MCF 10A (cell line): Measurements from ENCODE around the gene CSRNP3. TPM values are rescaled to one million over a fixed set of nuclear protein-coding genes. Genes with fewer than 3 reads are reported as not detected.

Source experiments
- BruUV-seq: library from RNA; stranded (reverse); fragments of 400-500 nt; replicated peaks from 2 replicates; lab custom pipeline; 2021; lab: Mats Ljungman, UMichigan
- CTCF ChIA-PET: fragments of 300-600 bp; sonication (Branson Sonifier 250); formaldehyde crosslinking; extraction: SDS; loops from one replicate; lab custom pipeline; 2021; ENCODE audit warnings: antibody characterized with exemption, inconsistent platforms; lab: Yijun Ruan, JAX
- POLR2A ChIA-PET: fragments of 300-600, 350-650 bp; sonication (Branson Sonifier 250); formaldehyde crosslinking; extraction: SDS; loops from one replicate; lab custom pipeline; 2020; ENCODE audit warnings: antibody characterized with exemption, inconsistent platforms; lab: Yijun Ruan, JAX
- DNase-seq: peaks from one replicate; pipeline ENCODE4 v3.0.0-alpha.2; 2018; ENCODE audit not compliant: unreplicated experiment
- H3K27ac Mint-ChIP-seq: one replicate; pipeline ENCODE4 v1.8.0; 2022; ENCODE audit warnings: mild to moderate bottlenecking, low read depth, mixed read lengths; ENCODE audit not compliant: unreplicated experiment
- H3K27me3 Mint-ChIP-seq: one replicate; pipeline ENCODE4 v1.8.0; 2022; ENCODE audit warnings: mixed read lengths; ENCODE audit not compliant: insufficient read depth, unreplicated experiment
- H3K36me3 Mint-ChIP-seq: one replicate; pipeline ENCODE4 v1.8.0; 2022; ENCODE audit warnings: mild to moderate bottlenecking, moderate library complexity, mixed read lengths; ENCODE audit not compliant: insufficient read depth, unreplicated experiment
- H3K4me1 Mint-ChIP-seq: one replicate; pipeline ENCODE4 v1.8.0; 2022; ENCODE audit warnings: mixed read lengths; ENCODE audit not compliant: insufficient read depth, unreplicated experiment
- H3K4me3 Mint-ChIP-seq: one replicate; pipeline ENCODE4 v1.8.0; 2022; ENCODE audit warnings: mild to moderate bottlenecking, moderate library complexity, mixed read lengths; ENCODE audit not compliant: unreplicated experiment
- H3K9me3 Mint-ChIP-seq: one replicate; pipeline ENCODE4 v1.8.0; 2022; ENCODE audit warnings: mixed read lengths; ENCODE audit not compliant: unreplicated experiment
- intact Hi-C: fragments of 100-400 bp; cut with micrococcal nuclease; formaldehyde crosslinking; loops from 2 replicates; pipeline ENCODE4 v1.14.1; 2022
- total RNA-seq: library from RNA; stranded (reverse); gene quantifications from 2 replicates; pipeline ENCODE4 v1.2.3, GENCODE V29; 2022
- TF ChIP-seq, protein P1 (sequence below): fragments of 200-600 bp; IDR thresholded peaks from one replicate; pipeline ENCODE4 v1.8.0; 2022; ENCODE audit warnings: antibody characterized with exemption, mild to moderate bottlenecking; ENCODE audit not compliant: unreplicated experiment

The CSRNP3 gene
- total RNA-seq, 1 experiment from 2014 or later = 0.33 TPM

DNA sequence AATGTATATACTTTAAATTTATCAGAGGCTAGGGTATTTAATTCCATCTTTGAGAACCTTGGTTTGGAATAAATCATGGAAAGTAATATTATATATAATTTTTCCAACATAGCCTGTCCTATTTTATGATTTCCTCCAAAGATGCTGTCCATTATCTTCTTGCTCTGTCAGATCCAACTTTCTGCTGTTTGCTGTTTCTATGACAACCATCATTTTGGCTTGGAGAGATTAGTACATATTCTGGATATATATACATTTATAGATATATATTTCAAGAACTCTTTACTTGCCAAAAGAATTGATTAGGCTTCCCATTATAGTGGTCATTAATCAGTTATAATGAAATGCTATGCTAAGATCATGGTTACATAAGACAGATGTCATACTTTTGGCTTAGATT is 31.3 kb downstream of the CSRNP3 start:
- CTCF ChIA-PET = interaction anchor here (0.7 kb wide), 1 partner anchor 158 kb away, joined by 4 read pairs; no protein-coding TSS in a partner anchor
- intact Hi-C loops = no loop called here
- BruUV-seq = no TSS peak
- Mint-ChIP-seq H3K27me3 (peaks cover 44% of the 10 kb centered on the region), H3K4me1 (no peaks in the 10 kb centered on the region), H3K9me3 (no peaks in the 10 kb centered on the region), H3K27ac (no peak overlapping the region), H3K4me3 (no peak overlapping the region), H3K36me3 (no peaks in the 10 kb centered on the region)
- POLR2A ChIA-PET = interaction anchor here (0.6 kb wide), 1 partner anchor 30 kb away, joined by 3 read pairs; no protein-coding TSS in a partner anchor
- TF ChIP-seq, protein P1, sequence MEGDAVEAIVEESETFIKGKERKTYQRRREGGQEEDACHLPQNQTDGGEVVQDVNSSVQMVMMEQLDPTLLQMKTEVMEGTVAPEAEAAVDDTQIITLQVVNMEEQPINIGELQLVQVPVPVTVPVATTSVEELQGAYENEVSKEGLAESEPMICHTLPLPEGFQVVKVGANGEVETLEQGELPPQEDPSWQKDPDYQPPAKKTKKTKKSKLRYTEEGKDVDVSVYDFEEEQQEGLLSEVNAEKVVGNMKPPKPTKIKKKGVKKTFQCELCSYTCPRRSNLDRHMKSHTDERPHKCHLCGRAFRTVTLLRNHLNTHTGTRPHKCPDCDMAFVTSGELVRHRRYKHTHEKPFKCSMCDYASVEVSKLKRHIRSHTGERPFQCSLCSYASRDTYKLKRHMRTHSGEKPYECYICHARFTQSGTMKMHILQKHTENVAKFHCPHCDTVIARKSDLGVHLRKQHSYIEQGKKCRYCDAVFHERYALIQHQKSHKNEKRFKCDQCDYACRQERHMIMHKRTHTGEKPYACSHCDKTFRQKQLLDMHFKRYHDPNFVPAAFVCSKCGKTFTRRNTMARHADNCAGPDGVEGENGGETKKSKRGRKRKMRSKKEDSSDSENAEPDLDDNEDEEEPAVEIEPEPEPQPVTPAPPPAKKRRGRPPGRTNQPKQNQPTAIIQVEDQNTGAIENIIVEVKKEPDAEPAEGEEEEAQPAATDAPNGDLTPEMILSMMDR = no peak
- DNase-seq = no peak

DNA sequence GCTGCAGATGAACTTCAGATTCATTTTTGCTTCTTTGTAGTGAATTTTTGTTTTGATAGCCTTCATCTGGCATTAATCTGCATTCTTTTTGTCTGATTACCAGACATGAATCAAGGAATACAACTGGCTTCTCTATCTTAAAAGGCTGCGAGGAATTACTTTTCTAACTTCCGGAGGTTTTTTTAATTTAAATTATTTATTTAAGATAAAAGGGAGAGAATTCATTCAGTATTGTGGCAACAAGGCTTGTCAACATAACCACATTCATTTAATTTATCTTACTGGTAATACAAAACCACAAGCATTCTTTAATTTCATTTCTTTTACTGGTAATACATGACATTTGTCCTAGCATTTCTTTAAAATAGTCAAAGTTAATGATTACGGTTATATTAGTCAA is 36.0 kb downstream of the CSRNP3 start:
- no peaks in the 10 kb centered on the region for H3K9me3 Mint-ChIP-seq
- POLR2A ChIA-PET = no interaction called here
- no peak overlapping the region for H3K4me3 Mint-ChIP-seq
- BruUV-seq = no TSS peak
- intact Hi-C loops = no loop called here
- H3K27ac Mint-ChIP-seq = no peak overlapping the region
- peaks cover 11% of the 10 kb centered on the region for H3K27me3 Mint-ChIP-seq
- H3K36me3 Mint-ChIP-seq = no peaks in the 10 kb centered on the region
- TF ChIP-seq, protein P1 = no peak
- no peak for DNase-seq
- no peaks in the 10 kb centered on the region for H3K4me1 Mint-ChIP-seq
- CTCF ChIA-PET = no interaction called here

DNA sequence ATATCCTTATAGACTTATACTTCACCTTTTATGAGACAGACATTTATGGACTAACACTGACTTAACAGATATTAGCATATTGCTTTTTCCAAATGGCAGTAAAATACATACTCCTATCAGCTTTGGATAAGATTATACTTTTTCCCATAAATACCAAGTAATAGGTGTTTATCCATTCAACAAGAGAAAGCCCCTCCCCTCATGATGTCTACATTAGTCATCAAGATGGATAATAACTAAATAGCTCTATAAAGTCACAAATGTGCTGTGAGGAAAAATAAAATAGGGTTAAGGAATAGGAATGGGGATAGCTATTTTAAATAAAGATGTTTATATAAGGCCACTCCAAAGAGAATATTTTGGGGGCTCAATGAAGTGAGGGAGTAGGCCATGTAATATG is 39.4 kb downstream of the CSRNP3 start:
- H3K36me3 Mint-ChIP-seq = no peaks in the 10 kb centered on the region
- ChIA-PET CTCF (interaction anchor here (0.6 kb wide), 1 partner anchor 12 kb away, joined by 4 read pairs; no protein-coding TSS in a partner anchor), POLR2A (interaction anchor here (0.7 to 1.0 kb wide), 2 partner anchors 37 to 122 kb away, joined by 3 read pairs; no protein-coding TSS in a partner anchor)
- H3K4me1 Mint-ChIP-seq = no peaks in the 10 kb centered on the region
- H3K9me3 Mint-ChIP-seq = no peaks in the 10 kb centered on the region
- DNase-seq = no peak
- H3K27me3 Mint-ChIP-seq = peaks cover 11% of the 10 kb centered on the region
- intact Hi-C loops = no loop called here
- H3K4me3 Mint-ChIP-seq = no peak overlapping the region
- H3K27ac Mint-ChIP-seq = no peak overlapping the region
- no TSS peak for BruUV-seq
- TF ChIP-seq, protein P1 = no peak

DNA sequence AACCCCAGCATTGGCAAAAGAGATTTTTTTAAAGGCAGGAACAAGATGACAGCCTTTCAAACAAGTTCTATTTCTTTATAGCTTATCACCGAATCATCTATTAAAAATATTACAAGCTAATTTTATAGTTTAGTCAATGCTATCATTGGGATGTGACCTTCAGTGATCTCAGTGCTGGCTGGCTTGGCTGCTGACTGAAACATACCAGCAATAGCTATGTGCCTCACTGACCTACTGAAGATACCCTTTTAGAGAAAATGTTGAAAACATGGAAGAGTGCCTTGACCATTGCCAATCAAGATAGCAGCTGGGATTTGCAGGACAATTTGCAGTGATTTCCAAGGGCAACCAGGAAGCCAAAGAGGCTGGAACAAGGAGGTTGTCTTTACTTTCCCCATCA is 44.0 kb downstream of the CSRNP3 start:
- TF ChIP-seq, protein P1 = no peak
- intact Hi-C loops = no loop called here
- DNase-seq = no peak
- ChIA-PET CTCF (interaction anchor here (0.6 kb wide), 1 partner anchor 28 kb away, joined by 3 read pairs; no protein-coding TSS in a partner anchor), POLR2A (no interaction called here)
- no peaks in the 10 kb centered on the region for H3K36me3 Mint-ChIP-seq
- H3K4me3 Mint-ChIP-seq = no peak overlapping the region
- no peak overlapping the region for H3K27ac Mint-ChIP-seq
- H3K9me3 Mint-ChIP-seq = no peaks in the 10 kb centered on the region
- H3K4me1 Mint-ChIP-seq = no peaks in the 10 kb centered on the region
- H3K27me3 Mint-ChIP-seq = peaks cover 9% of the 10 kb centered on the region
- BruUV-seq = no TSS peak
